Measurements from ENCODE around the gene SCNN1B.
"Not testable (repeated sequence)": the region's sequence is repeated elsewhere in the genome, so short reads cannot be mapped to it uniquely, and the experiment has no call there.

The SCNN1B gene

DNA sequence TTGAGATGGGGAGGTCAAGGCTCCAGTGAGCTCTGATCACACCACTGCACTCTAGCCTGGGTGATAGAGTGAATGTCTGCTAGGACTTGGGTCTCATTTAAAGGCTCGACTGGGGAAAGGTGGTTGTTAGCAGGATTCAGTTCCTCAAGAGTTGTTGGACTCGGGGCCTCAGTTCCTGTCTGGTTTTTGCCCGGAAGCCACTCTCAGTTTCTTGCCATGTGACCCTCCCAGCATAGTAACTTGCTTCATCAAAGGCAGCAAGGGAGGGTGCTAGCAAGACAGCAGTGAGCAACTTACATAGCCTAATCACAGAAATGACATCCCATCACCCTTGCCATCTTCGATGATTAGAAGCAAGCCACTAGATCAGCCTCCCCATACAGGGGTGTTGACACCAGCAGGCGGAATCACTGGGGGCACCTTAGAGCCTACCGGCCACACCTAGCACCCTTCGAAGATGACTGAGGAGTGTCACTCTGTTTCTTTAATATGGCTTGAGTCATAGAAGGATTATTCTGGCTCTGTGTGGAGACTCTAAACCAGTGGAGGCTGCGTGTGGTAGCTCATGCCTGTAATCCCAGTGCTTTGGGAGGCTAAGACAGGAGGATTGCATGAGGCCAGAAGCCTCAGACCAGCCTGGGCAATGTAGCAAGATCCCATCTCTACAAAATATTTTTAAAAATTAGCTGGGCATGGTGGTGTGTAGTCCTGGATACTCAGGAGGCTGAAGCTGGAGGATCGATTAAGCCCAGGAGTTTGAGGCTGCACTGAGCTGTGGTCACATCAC is 13.2 kb upstream of the SCNN1B start:
- no peak for DNase-seq (ENCODE audit: low read depth)

DNA sequence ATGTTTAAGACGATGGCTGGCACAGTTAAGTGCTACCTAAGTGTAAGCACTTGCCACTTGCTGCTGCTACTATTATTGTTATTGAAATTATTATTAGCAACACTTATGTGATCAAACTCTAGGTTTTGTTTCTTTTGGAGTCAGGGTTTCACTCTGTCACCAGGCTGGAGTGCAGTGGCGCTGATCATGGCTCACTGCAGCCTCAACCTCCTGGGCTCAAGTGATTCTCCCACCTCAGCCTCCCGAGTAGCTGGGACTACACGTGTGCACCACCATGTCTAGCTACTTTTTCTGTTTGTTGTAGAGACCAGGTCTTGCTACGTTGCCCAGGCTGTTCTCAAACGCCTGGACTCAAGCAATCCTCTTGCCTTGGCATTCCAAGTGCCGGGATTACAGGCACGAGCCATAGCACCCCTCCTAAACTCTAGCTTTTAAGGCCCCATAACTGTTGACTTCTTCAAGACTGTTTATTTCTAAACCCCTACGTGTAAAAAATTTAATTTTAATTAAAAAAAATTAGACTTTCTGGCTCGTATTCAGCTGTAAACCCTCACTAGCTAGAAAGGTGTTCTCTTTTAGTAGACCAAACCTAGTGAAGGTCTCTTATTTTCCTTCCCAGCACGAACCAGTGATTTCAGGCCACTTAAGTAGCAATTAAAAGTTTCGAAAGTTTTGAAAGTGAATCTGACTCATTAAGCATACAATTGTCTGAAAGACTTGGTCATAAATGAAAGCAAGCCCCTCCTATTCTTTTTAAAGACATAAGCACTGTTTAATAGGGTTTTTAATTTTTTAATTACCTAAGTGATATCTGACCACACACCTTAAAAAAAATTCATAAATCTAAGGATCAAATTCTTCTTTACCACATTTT is 11.7 kb upstream of the SCNN1B start:
- no peak for DNase-seq (ENCODE audit: low read depth)

DNA sequence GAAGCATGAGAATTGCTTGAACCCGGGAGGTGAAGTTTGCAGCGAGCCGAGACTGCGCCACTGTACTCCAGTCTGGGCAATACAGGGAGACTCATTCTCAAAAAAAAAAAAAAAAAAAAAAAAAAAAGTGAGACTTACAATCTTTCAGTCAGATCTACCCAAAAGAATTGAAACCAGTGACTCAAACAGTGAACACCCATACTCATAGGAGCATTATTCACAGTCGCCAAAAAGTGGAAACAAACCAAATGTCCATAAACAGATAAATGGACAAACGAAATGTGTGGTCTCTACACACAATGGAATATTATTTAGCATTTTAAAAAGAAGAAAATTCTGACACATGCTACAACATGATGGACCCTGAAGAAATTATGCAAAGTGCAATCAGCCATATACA is 9.1 kb upstream of the SCNN1B start:
- DNase-seq (ENCODE audit: low read depth), result no peak

DNA sequence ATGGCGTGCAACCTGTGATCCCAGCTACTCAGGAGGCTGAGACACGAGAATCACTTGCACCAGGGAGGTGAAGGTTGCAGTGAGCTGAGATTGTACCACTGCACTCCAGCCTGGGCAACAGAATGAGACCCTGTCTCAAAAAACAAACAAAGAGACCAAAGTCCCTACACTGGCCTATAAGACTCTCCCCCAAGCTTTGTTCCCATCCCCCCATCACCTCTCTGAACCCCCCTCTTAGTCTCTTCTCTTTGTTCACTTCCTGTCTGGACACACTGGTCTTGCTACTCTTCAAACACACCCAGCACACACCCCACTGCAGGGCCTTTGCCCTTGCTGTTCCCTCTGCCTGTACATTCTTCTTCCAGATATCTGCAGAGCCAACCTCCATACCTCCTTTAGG is 7.8 kb upstream of the SCNN1B start:
- no peak for DNase-seq (ENCODE audit: low read depth)

DNA sequence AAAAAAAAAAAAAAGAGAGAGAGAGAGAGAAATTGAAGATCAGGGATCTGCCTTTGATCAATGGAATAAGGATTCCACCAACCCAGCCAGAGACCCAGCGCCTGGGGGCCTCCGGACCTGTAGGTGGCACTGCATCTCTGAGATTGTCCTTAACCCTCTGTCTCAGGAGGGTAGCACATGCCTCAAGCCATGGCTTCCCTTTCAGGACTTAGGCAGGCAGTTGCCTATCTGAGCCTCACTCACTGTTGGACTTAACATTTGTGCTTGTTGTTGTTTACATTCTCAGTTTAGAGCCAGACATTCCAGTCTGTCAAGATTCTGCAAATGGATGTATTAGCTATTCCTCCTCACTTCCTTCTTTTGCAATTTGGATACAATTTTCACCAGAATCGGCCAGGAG is 5.1 kb upstream of the SCNN1B start:
- no peak for DNase-seq (ENCODE audit: low read depth)

DNA sequence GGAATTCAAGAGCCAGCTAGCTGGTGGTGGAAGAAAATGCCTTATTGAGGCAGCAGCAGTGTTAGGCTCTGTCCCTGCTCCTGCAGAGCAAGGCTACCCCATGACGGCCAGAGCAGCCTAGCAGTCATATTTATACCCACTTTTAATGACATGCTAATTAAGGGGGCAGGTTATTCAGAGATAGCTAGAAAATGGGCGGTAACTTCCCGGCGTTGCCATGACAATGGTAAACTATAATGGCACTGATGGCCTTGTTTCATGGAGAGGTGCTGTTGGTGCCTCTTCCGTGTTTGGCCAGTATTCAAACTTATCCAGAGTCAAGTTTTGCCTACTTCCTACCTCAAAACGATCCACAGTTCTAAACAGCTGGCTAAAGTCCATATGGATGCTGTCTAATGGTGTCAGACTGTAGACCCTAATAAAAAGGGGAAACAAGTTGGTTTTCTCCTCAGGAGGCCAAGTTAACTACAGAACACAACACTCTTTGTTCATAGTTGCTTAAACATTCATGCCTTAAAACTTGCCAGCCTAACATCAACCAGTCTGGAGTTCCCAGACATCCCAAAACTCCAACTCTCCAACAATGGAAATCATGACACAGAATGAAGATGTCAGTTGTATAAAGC is 3.7 kb upstream of the SCNN1B start:
- no peak for DNase-seq (ENCODE audit: low read depth)

DNA sequence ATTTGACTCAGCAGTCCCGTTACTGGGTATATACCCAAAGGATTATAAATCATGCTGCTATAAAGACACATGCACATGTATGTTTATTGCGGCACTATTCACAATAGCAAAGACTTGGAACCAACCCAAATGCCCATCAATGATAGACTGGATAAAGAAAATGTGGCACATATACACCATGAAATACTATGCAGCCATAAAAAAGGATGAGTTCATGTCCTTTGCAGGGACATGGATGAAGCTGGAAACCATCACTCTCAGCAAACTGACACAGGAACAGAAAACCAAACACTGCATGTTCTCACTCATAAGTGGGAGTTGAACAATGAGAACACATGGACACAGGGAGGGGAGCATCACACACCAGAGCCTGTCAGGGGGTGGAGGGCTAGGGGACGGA is 2.3 kb upstream of the SCNN1B start:
- DNase-seq (ENCODE audit: low read depth), result not testable (repeated sequence)

DNA sequence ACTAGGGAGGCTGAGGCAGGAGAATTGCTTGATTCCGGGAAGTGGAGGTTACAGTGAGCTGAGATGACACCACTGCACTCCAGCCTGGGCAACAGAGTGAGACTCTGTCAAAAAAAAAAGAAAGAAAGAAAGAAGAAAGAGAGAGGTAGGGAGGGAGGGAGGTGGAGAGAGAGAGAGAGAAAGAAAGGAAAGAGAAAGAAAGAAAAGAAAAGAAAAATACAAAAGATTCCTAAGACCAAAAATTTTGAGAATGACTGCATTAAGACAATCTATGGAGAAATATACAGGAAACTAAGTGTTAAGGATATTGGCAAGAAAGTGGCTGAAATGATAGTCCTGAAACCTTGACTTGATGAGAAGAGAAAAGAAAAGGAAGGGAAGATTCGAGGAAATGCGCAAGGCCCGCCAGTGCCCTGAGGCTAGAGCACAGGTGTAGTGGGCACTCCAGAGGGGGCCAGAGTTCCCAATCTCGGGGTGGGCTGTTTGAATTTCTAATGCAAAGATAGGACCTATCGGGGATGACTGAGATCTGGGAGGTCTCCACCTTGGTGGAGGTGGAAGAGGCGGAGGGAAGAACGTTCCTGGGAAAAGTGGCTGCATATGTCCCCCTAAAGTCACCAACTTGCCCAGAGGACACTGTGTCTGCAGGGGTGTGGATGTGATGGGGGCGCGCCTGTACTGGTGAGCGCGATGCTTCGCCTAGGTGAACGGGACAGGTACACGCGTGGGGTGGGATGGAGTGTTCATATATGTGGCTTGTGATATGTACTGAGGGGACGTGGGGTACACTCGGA is 654 bp upstream of the SCNN1B start:
- no peak for DNase-seq (ENCODE audit: low read depth)

DNA sequence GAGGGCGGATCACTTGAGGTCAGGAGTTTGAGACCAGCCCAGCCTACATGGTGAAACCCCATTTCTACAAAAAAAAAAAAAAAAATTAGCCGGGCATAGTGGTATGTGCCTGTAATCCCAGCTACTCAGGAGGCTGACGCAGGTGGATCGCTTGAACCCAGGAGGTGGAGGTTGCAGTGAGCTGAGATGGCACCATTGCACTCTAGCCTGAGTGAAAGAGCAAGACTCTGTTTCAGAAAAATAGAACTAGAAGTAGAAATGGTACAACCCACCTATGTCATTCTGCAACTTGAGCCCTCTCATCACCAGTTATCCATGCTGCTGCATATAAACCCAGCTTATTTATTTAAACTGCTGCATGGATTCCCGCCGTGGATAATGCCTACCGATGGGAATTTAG is 1.6 kb downstream of the SCNN1B start:
- DNase-seq (ENCODE audit: low read depth), result no peak

DNA sequence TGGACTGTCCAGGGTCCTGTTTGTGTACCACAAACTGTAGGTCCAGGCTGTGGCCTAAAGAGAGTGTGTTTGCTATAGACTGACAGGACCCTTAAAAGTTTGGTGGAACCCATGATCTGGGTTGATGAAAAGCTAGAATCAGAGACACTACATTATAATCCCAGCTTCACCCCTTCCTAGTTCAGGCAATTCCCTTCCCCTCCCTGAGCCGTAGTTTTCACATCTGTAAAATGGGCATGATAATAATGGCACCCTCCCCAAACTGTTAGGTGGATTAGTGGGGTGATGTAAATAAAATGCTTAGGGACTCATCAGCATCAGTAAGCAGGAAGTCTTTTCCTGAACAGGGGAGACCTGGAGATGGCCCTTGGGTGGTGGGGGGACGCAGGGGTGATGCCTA is 2.5 kb downstream of the SCNN1B start:
- DNase-seq (ENCODE audit: low read depth), result no peak

DNA sequence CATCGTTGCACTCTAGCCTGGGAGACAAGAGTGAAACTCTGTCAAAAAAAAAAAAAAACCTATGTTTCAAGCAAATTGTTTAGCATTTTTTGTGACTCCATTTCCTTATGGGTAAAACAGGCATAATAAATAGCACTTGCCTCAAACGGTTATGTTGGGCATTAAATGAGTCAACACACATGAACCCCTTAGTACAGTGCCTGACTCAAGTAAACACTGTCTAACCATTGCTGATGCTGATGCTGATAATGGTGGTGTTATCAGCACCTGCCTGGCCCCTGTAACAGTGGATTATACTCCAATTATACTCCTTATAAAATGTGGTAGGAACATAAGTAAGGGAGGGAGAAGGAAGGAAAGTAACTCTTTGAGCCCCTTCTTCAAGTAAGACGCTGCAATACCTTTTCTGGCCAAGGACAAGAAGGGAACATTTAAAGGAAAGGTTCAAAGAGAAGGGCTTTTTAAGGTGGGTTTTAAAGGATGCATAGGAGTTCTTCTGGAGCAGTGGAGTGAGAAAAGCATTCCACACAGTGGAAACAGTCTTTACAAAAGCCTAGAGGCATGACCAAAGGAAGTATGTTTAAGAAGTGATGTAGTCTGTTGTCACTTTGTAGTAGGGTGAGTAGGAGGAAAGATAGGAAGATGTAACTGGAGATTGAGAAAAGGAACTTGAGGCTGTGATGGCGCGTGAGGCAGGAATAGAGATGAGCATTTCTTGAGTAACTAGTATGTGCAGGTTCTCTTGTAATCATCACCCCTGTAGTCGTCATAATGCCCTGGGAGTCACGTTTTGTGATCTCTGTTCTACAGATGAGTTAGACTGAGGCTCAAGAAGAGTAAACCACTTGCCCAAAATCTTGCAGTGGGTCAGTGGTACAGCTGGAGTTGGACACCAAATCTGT is 4.3 kb downstream of the SCNN1B start:
- DNase-seq (ENCODE audit: low read depth), result no peak

DNA sequence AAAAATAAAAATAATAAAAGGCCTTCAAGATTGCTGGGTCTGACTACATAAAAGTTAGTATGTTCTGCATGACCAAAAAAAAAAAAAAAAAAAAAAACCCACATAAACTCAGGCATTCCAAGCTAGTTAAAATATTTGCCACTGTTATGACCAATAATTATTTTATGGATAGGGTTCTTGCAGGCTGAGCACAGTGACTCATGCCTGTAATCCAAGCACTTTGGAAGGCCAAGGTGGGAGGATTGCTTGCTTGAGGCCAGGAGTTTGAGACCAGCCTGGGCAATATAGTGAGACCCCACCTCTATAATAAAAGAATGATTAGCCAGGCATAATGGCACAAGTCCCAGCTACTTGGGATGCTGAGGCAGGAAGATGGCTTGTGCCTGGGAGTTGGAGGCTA is 8.1 kb downstream of the SCNN1B start:
- no peak for DNase-seq (ENCODE audit: low read depth)

DNA sequence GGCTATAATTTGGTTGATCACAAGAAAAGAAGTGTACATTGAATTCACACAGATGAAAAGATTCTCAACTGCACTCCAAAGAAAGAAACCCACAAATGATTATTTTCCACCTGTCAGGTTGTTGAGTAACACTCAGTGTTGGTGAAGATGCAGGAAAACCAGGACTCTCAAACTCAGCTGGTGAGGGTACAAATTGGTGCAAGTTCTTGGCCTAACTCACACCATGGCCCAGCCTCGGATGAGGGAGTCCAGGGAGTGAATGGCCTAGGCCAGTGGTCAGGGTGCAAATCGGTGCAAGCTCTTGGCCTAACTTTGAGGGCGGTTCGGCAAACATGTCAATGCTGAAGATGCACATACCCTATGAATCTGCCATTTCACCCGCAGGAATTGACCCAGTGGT is 8.6 kb downstream of the SCNN1B start:
- no peak for DNase-seq (ENCODE audit: low read depth)

DNA sequence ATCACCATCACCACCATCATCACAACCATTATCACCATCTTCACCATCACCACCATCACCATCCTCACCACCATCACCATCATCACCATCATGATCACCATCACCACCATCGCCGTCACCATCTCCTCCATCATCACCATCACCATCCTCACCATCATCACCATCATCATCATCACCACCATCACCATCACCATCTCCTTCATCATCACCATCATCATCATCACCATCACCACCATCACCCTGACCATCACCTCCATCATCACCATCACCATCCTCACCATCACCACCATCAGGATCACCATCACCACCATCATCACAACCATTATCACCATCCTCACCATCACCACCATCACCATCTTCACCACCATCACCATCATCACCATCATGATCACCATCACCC is 14.1 kb downstream of the SCNN1B start:
- DNase-seq (ENCODE audit: low read depth), result no peak

DNA sequence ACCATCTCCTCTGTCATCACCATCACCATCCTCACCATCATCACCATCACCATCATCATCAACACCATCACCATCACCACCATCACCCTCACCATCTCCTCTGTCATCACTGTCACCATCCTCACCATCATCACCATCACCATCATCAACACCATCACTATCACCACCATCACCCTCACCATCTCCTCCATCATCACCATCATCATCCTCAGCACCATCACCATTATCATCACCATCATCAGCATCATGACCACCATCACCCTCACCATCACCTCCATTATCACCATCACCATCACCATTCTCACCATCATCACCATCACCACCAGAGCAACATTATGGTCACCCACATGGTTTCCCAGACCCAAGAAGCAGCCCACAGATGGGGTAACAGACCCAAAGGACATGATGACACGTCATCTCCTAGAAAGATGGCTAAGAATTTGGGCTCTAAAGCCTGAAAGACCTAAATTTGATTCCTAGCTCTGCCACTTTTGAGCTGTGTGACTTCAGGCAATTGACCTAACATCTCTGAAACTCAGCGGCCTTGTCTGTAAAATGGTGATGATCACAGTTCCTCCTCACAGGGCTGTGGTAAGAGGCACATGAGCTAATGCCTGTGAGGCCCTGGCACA is 14.6 kb downstream of the SCNN1B start:
- DNase-seq (ENCODE audit: low read depth), result no peak

DNA sequence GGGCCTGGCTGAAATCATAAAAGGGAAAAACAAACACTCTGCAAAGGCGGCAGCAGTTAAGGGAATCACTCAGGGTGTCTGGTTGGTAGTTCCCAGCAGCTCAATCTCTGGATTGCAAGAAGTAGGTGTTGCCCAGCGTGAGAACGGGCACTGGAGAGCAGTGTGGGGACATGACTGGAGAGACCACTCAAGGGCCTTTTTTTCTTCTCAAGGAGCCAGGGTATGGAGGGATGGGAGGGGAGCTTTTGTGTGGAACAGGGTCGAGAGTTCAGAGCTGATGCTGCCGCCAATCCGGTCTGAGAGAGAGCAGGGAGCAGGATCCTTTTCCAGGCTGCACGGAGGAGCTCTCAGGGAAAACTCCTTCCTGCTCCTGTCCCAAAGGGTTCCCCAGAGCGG is 15.2 kb downstream of the SCNN1B start:
- DNase-seq (ENCODE audit: low read depth), result no peak

DNA sequence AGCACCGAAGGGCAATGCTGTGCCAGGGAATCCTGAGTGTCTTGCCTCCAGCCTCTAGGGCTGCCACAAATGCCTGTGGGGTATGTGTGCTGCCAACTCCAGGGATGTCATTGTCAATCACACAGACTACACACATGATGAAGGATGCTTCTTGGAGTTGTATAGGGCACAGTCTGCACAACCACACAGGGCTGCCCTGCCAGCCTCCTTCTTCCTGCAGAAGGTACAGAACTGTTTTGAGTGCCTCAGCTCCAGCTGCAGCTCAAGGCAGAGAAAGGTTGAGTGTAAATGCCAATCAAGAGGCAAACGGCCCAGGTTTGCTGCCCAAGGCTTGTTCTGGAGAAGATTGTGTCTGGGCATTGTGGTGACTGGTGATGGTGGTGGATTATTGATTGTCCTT is 15.6 kb downstream of the SCNN1B start:
- no peak for DNase-seq (ENCODE audit: low read depth)

DNA sequence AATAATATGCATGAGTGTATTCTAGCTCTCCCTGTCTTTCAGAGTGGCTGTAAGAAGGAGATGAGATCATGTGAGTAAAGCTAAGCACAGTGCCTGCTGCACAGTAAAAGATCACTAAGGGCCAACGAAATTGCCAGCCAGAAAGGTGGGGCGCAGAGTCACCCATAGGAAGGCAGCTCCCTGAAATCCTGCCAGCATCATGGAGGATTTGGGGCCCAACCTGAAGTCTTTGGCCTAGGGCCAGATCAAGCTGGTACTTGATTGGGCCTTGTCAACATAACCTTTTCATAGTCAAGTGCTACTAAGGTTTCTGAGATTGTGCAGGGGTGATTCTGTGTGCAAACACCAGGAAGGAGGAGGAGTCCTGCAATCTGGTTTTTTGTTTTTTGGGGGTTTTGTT is 16.5 kb downstream of the SCNN1B start:
- no peak for DNase-seq (ENCODE audit: low read depth)

DNA sequence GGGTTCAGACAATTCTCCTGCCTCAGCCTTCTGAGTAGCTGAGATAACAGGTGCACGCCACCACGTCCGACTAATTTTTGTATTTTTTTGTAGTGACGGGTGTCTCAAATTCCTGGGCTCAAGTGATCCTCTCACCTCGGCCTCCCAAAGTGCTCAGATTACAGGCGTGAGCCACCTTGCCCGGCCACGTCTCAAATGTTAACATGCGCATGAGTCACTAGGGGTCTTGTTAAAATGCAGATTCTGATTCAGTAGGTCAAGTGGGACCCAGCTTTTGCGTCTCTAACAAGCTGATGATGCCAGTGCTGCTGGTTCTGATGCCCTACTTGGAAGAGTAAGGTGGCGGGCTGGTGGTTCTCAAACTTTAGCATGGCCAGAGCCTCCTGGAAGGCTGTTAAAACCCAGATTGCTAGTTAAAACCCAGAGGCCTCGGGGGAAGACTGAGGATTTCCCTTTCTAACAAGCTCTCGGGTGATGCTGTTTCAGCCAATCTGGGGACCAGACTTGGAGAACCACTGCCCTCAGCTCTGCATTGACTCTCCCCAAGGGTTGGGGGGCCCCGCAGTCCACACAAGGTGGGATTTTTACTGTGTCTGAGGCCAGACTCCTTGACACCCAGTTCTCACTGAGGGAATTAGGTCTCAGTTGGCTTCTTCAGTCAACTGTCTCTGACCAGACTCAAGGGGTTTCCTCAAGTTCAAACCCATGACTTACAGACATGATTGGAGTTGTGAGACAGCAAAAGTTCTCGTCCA is 17.9 kb downstream of the SCNN1B start:
- no peak for DNase-seq (ENCODE audit: low read depth)

DNA sequence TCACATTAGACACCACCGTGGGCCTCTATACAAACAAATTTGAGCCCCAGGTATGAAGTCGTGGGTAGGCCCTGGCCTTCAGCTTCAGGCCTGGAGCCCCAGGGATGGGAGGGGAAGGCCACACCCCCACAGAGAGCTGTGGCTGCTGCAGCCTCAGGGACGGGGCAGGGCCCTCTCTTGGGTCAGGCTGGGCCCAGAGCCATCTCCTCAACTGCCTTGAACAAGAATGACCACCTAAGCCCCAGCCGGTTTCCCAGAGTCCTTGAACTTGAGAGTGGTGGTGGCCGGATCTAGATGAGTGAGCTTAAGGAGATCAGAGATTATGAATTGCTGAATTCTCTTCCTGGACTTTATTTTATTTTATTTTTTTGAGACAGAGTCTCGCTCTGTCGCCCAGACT is 18.6 kb downstream of the SCNN1B start:
- DNase-seq (ENCODE audit: low read depth), result no peak
